SK-N-SH (cell line): ENCODE measurements around the gene MAF. TPM values are rescaled to one million over a fixed set of nuclear protein-coding genes. Genes with fewer than 3 reads are reported as not detected.

Experiments used
- CTCF ChIA-PET: fragments of 300-600, 350-600 bp; formaldehyde crosslinking; extraction: SDS; loops from one replicate; lab custom pipeline; 2021; lab: Yijun Ruan, JAX
- POLR2A ChIA-PET: fragments of 350-600 bp; sonication (Branson Sonifier 250); formaldehyde crosslinking; extraction: SDS; loops from one replicate; lab custom pipeline; 2020; ENCODE audit warnings: antibody characterized with exemption, inconsistent platforms; lab: Yijun Ruan, JAX
- DNase-seq: peaks from one replicate; pipeline ENCODE4 v3.0.0; 2012
- H2AFZ ChIP-seq: fragments of 200-600 bp; sonication (generic); 2 replicates; pipeline ENCODE4 v1.8.1; 2016; ENCODE audit warnings: antibody characterized with exemption, mild to moderate bottlenecking, low read depth
- H3F3A ChIP-seq: fragments of 200-600 bp; sonication (generic); replicated peaks from 2 replicates; pipeline ENCODE3; 2016; ENCODE audit warnings: antibody characterized with exemption, mild to moderate bottlenecking; ENCODE audit not compliant: insufficient read depth
- H3K27ac ChIP-seq, 2 experiments: fragments of 200-500 bp in 1 of 2; fragments of 200-600 bp in 1 of 2; sonication (Bioruptor generic) in 1 of 2; sonication (generic), shearing (Covaris generic) in 1 of 2; 2 replicates each; pipeline versions ENCODE4 v1.5.1 to v1.6.1; 2014 to 2016; ENCODE audit warnings: low read depth in 2 of 2, inconsistent platforms in 1 of 2, low read length in 1 of 2, mild to moderate bottlenecking in 1 of 2, mixed read lengths in 1 of 2
- H3K27me3 ChIP-seq: fragments of 200-600 bp; sonication (generic), shearing (Covaris generic); 2 replicates; pipeline ENCODE4 v1.6.1; 2016; ENCODE audit warnings: mixed run types; ENCODE audit not compliant: insufficient read depth
- H3K36me3 ChIP-seq, 2 experiments: fragments of 200-500 bp in 1 of 2; fragments of 200-600 bp in 1 of 2; sonication (Bioruptor generic) in 1 of 2; sonication (generic) in 1 of 2; replicated peaks in 1 of 2; 2 replicates each; pipeline versions ENCODE3 to v1.5.1; 2014 to 2016; ENCODE audit warnings: low read length in 1 of 2, mild to moderate bottlenecking in 1 of 2; ENCODE audit not compliant: insufficient read depth in 2 of 2, control insufficient read depth in 1 of 2
- H3K4me1 ChIP-seq, 2 experiments: fragments of 200-500 bp in 1 of 2; fragments of 200-600 bp in 1 of 2; sonication (Bioruptor generic) in 1 of 2; sonication (generic), shearing (Covaris generic) in 1 of 2; 2 replicates each; pipeline versions ENCODE4 v1.5.1 to v1.6.1; 2014 to 2016; ENCODE audit warnings: low read depth in 1 of 2, low read length in 1 of 2, mixed run types in 1 of 2; ENCODE audit not compliant: insufficient read depth in 2 of 2, control insufficient read depth in 1 of 2
- H3K4me2 ChIP-seq: fragments of 200-600 bp; sonication (generic), shearing (Covaris generic); 2 replicates; pipeline ENCODE4 v1.6.1; 2017; ENCODE audit warnings: mixed run types
- H3K4me3 ChIP-seq, 2 experiments: fragments of 200-500 bp in 1 of 2; fragments of 200-600 bp in 1 of 2; sonication (Bioruptor generic) in 1 of 2; sonication (generic), shearing (Covaris generic) in 1 of 2; 2 replicates each; pipeline versions ENCODE4 v1.5.1 to v1.8.1; 2014 to 2016; ENCODE audit warnings: low read depth in 2 of 2, inconsistent platforms in 1 of 2, low read length in 1 of 2, mild to moderate bottlenecking in 1 of 2, mixed read lengths in 1 of 2, moderate library complexity in 1 of 2
- H3K79me2 ChIP-seq: fragments of 200-600 bp; sonication (generic); 2 replicates; pipeline ENCODE4 v1.8.1; 2017; ENCODE audit warnings: mild to moderate bottlenecking; ENCODE audit not compliant: insufficient read depth
- H3K9ac ChIP-seq: fragments of 200-600 bp; sonication (generic); 2 replicates; pipeline ENCODE4 v1.6.1; 2017; ENCODE audit warnings: mixed run types
- H3K9me2 ChIP-seq: fragments of 200-600 bp; sonication (generic); 2 replicates; pipeline ENCODE4 v1.6.1; 2017; ENCODE audit warnings: mixed run types
- H3K9me3 ChIP-seq: fragments of 200-600 bp; sonication (generic); 2 replicates; pipeline ENCODE4 v1.6.1; 2017; ENCODE audit warnings: mixed run types, mild to moderate bottlenecking, moderate library complexity
- H4K20me1 ChIP-seq: fragments of 200-600 bp; sonication (generic); 2 replicates; pipeline ENCODE4 v1.6.1; 2017; ENCODE audit warnings: mild to moderate bottlenecking, mixed run types; ENCODE audit not compliant: insufficient read depth
- EP300 ChIP-seq, 2 experiments: IDR thresholded peaks; 2 replicates each; pipeline versions ENCODE4 v1.4.0 to v1.6.1; 2012; ENCODE audit warnings: borderline replicate concordance in 1 of 2, low read depth in 1 of 2, low read length in 1 of 2
- FOXM1 ChIP-seq: IDR thresholded peaks from 2 replicates; pipeline ENCODE4 v1.4.0; 2012; ENCODE audit warnings: low read depth, mild to moderate bottlenecking
- GABPA ChIP-seq: IDR thresholded peaks from 2 replicates; pipeline ENCODE4 v1.4.0; 2012; ENCODE audit warnings: low read depth, mild to moderate bottlenecking
- GATA2 ChIP-seq: sonication (generic); formaldehyde crosslinking; IDR thresholded peaks from 2 replicates; pipeline ENCODE4 v1.5.0; 2020; ENCODE audit warnings: mild to moderate bottlenecking, missing genetic modification reagents
- MXI1 ChIP-seq: IDR thresholded peaks from 2 replicates; pipeline ENCODE4 v1.6.1; 2012; ENCODE audit warnings: mild to moderate bottlenecking, low read depth, low read length, improper control_type of control experiment
- RAD21 ChIP-seq: IDR thresholded peaks from 2 replicates; pipeline ENCODE4 v1.6.1; 2012; ENCODE audit warnings: mild to moderate bottlenecking, low read length
- RCOR1 ChIP-seq: fragments of 150-350 bp; IDR thresholded peaks from 2 replicates; pipeline ENCODE4 v1.6.1; 2017; ENCODE audit warnings: antibody characterized with exemption, low read length
- RXRA ChIP-seq: IDR thresholded peaks from 2 replicates; pipeline ENCODE4 v1.4.0; 2012; ENCODE audit warnings: low read depth, mild to moderate bottlenecking, borderline replicate concordance
- TCF12 ChIP-seq: IDR thresholded peaks from 2 replicates; pipeline ENCODE4 v1.4.0; 2012
- WGBS: methylation state at CpG from one replicate; pipeline ENCODE4 v1.1.6; 2017; ENCODE audit warnings: low lambda C conversion rate; 5-methylcytosine and 5-hydroxymethylcytosine counted together
- polyA plus RNA-seq, 3 experiments: library from polyadenylated mRNA; depleted of rRNA; stranded (reverse); fragments of >200 nt; gene quantifications; 2 replicates each; pipeline ENCODE4 v1.2.3, GENCODE V29; 2012
- TF ChIP-seq, protein P1 (sequence below): fragments of 150-350 bp; IDR thresholded peaks from 2 replicates; pipeline ENCODE4 v1.6.1; 2017; ENCODE audit warnings: antibody characterized with exemption, low read length, low read depth, borderline replicate concordance
- TF ChIP-seq, protein P2 (sequence below): IDR thresholded peaks from 2 replicates; pipeline ENCODE4 v1.6.1; 2012; ENCODE audit warnings: mild to moderate bottlenecking, low read depth, low read length, moderate library complexity
- TF ChIP-seq, protein P3 (sequence below): IDR thresholded peaks from 2 replicates; pipeline ENCODE4 v1.4.0; 2012; ENCODE audit warnings: low read depth, borderline replicate concordance
- TF ChIP-seq, protein P4 (sequence below): IDR thresholded peaks from 2 replicates; pipeline ENCODE4 v1.4.0; 2012; ENCODE audit warnings: low read depth
- TF ChIP-seq, protein P5 (sequence below): IDR thresholded peaks from 2 replicates; pipeline ENCODE4 v1.4.0; 2012; ENCODE audit warnings: low read depth, borderline replicate concordance
- TF ChIP-seq, protein P6 (sequence below): fragments of 150-350 bp; IDR thresholded peaks from 2 replicates; pipeline ENCODE4 v1.6.1; 2016; ENCODE audit warnings: mild to moderate bottlenecking, low read depth, low read length

MAF gene
- polyA plus RNA-seq, 1 of the 3 experiments (the other 2 are of a cell fraction): 0.23 TPM

DNA sequence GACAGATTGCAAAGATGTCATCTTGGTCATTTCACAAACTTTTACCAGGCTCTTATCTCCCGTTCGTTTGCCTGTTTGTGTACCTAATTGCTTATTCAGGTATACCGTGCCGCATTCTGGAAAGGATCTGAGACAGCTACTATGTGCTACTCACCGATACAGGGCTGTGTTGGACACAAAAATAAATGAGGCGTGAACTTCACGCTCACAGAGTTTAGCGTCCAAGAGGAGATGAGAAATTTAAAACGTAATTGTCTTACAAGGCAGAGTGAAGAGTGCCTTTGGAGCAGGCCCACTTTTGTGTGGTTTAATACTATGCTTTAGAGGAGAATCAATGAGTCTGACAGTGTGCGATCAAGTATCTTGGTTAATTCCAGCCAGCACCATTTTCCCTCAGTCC, 26.7 kb downstream of the MAF start:
- Histone ChIP-seq H3K9ac (no peak overlapping the region), H3K4me2 (no peak overlapping the region), H3K27me3 (no peaks in the 10 kb centered on the region), H3K4me3 (no peak overlapping the region), H3K4me1 (peaks cover 0 to 2% of the 10 kb centered on the region in 2 experiments; a peak in 1 of 4 replicates), H2AFZ (no peak overlapping the region), H3K36me3 (no peaks in the 10 kb centered on the region), H3K9me3 (no peaks in the 10 kb centered on the region), H3K9me2 (no peaks in the 10 kb centered on the region), H3K27ac (no peak overlapping the region), H3F3A (no peaks in the 10 kb centered on the region), H4K20me1 (no peaks in the 10 kb centered on the region), H3K79me2 (no peaks in the 10 kb centered on the region)
- CTCF ChIA-PET: interaction anchor here (1.2 kb wide), 1 partner anchor 71 kb away, joined by 3 read pairs; no protein-coding TSS in a partner anchor
- POLR2A ChIA-PET: no interaction called here
- DNase-seq: no peak
- no peak for TF ChIP-seq RXRA
- no peak for TF ChIP-seq FOXM1
- TF ChIP-seq GATA2 (CRISPR knock-in tag): no peak
- no peak for TF ChIP-seq GABPA
- 40% methylated on average over 10 of the region's 10 CpGs for WGBS

DNA sequence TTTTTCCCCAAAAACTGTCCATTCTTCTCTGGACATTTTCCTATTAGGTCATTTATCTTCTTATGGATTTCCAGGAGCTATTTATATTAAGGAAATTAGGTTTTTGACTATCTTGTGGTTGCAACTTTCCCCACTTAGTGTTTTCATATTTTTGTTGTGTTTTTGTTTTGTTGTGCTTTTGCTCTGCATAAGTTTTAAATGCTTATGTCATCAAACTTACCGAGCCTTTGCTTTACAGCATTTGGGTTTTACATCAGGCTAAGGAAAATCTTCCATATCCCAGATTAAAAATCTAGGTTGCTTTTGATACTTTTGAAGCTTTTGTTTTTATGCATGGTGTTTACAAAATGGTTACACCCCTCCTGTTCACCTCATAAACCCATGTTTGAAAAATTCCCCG, 27.5 kb downstream of the MAF start:
- Histone ChIP-seq H3K27me3 (no peaks in the 10 kb centered on the region), H3K79me2 (no peaks in the 10 kb centered on the region), H3K9ac (no peak overlapping the region), H3K36me3 (no peaks in the 10 kb centered on the region), H3K27ac (no peak overlapping the region), H3K9me2 (no peaks in the 10 kb centered on the region), H3K4me2 (no peak overlapping the region), H2AFZ (no peak overlapping the region), H3K4me1 (peaks cover 0 to 2% of the 10 kb centered on the region in 2 experiments; a peak in 1 of 4 replicates), H3F3A (no peaks in the 10 kb centered on the region), H3K9me3 (no peaks in the 10 kb centered on the region), H4K20me1 (no peaks in the 10 kb centered on the region), H3K4me3 (no peak overlapping the region)
- ChIA-PET CTCF (interaction anchor here (1.2 kb wide), 1 partner anchor 70 kb away, joined by 3 read pairs; no protein-coding TSS in a partner anchor), POLR2A (no interaction called here)
- WGBS: 36% methylated on average over 2 of the region's 2 CpGs
- no peak for TF ChIP-seq EP300 (IDR thresholded peaks at IDR 0.05; ENCODE audit: borderline replicate concordance in 1 of 2, low read depth in 1 of 2, low read length in 1 of 2)
- no peak for TF ChIP-seq GABPA
- TF ChIP-seq, protein P1, sequence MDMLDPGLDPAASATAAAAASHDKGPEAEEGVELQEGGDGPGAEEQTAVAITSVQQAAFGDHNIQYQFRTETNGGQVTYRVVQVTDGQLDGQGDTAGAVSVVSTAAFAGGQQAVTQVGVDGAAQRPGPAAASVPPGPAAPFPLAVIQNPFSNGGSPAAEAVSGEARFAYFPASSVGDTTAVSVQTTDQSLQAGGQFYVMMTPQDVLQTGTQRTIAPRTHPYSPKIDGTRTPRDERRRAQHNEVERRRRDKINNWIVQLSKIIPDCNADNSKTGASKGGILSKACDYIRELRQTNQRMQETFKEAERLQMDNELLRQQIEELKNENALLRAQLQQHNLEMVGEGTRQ: no peak
- TF ChIP-seq RCOR1: no peak
- TF ChIP-seq, protein P2, sequence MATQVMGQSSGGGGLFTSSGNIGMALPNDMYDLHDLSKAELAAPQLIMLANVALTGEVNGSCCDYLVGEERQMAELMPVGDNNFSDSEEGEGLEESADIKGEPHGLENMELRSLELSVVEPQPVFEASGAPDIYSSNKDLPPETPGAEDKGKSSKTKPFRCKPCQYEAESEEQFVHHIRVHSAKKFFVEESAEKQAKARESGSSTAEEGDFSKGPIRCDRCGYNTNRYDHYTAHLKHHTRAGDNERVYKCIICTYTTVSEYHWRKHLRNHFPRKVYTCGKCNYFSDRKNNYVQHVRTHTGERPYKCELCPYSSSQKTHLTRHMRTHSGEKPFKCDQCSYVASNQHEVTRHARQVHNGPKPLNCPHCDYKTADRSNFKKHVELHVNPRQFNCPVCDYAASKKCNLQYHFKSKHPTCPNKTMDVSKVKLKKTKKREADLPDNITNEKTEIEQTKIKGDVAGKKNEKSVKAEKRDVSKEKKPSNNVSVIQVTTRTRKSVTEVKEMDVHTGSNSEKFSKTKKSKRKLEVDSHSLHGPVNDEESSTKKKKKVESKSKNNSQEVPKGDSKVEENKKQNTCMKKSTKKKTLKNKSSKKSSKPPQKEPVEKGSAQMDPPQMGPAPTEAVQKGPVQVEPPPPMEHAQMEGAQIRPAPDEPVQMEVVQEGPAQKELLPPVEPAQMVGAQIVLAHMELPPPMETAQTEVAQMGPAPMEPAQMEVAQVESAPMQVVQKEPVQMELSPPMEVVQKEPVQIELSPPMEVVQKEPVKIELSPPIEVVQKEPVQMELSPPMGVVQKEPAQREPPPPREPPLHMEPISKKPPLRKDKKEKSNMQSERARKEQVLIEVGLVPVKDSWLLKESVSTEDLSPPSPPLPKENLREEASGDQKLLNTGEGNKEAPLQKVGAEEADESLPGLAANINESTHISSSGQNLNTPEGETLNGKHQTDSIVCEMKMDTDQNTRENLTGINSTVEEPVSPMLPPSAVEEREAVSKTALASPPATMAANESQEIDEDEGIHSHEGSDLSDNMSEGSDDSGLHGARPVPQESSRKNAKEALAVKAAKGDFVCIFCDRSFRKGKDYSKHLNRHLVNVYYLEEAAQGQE: no peak
- TF ChIP-seq, protein P3, sequence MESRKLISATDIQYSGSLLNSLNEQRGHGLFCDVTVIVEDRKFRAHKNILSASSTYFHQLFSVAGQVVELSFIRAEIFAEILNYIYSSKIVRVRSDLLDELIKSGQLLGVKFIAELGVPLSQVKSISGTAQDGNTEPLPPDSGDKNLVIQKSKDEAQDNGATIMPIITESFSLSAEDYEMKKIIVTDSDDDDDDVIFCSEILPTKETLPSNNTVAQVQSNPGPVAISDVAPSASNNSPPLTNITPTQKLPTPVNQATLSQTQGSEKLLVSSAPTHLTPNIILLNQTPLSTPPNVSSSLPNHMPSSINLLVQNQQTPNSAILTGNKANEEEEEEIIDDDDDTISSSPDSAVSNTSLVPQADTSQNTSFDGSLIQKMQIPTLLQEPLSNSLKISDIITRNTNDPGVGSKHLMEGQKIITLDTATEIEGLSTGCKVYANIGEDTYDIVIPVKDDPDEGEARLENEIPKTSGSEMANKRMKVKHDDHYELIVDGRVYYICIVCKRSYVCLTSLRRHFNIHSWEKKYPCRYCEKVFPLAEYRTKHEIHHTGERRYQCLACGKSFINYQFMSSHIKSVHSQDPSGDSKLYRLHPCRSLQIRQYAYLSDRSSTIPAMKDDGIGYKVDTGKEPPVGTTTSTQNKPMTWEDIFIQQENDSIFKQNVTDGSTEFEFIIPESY: no peak
- no peak for TF ChIP-seq RAD21
- TF ChIP-seq MXI1: no peak
- TF ChIP-seq, protein P4, sequence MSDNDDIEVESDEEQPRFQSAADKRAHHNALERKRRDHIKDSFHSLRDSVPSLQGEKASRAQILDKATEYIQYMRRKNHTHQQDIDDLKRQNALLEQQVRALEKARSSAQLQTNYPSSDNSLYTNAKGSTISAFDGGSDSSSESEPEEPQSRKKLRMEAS: no peak
- TF ChIP-seq, protein P5, sequence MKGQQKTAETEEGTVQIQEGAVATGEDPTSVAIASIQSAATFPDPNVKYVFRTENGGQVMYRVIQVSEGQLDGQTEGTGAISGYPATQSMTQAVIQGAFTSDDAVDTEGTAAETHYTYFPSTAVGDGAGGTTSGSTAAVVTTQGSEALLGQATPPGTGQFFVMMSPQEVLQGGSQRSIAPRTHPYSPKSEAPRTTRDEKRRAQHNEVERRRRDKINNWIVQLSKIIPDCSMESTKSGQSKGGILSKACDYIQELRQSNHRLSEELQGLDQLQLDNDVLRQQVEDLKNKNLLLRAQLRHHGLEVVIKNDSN: no peak
- TF ChIP-seq, protein P6, sequence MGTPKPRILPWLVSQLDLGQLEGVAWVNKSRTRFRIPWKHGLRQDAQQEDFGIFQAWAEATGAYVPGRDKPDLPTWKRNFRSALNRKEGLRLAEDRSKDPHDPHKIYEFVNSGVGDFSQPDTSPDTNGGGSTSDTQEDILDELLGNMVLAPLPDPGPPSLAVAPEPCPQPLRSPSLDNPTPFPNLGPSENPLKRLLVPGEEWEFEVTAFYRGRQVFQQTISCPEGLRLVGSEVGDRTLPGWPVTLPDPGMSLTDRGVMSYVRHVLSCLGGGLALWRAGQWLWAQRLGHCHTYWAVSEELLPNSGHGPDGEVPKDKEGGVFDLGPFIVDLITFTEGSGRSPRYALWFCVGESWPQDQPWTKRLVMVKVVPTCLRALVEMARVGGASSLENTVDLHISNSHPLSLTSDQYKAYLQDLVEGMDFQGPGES: no peak
- TF ChIP-seq TCF12: no peak
- DNase-seq: no peak
